SW480 (cell line): ENCODE measurements around the gene CACNA1D.
A peak's percentile ranks its signal among the peaks of the same experiment; 100 is the strongest.
"Not testable (repeated sequence)": the region's sequence is repeated elsewhere in the genome, so short reads cannot be mapped to it uniquely, and the experiment has no call there.

ENCODE experiments used
- DNase-seq: peaks from one replicate; pipeline ENCODE4 v3.0.0-alpha.2; 2016; ENCODE audit warnings: low spot score

Gene CACNA1D

GRCh38 chr3:53616971-53617892 is 122.8 kb downstream of the CACNA1D start:
- no peak for DNase-seq

- no peak for DNase-seq
These were observed 123.6 kb downstream of the CACNA1D start for GRCh38 chr3:53617893-53618523.

- DNase-seq, result no peak
These were observed 124.1 kb downstream of the CACNA1D start for GRCh38 chr3:53618524-53618906.

- peak; percentile 36 for DNase-seq
These were observed 124.5 kb downstream of the CACNA1D start for GRCh38 chr3:53618936-53619335.

- DNase-seq, result no peak
These were observed 129.8 kb downstream of the CACNA1D start for GRCh38 chr3:53624061-53624857.

- DNase-seq, result no peak
These were observed 132.5 kb downstream of the CACNA1D start for GRCh38 chr3:53626876-53627275.

GRCh38 chr3:53628536-53629401 is 134.4 kb downstream of the CACNA1D start:
- no peak for DNase-seq

- DNase-seq, result no peak
These were observed 135.0 kb downstream of the CACNA1D start for GRCh38 chr3:53629402-53629723.

- DNase-seq, result peak; percentile 66
These were observed 136.1 kb downstream of the CACNA1D start for GRCh38 chr3:53630547-53630946.

GRCh38 chr3:53633197-53633787 is 138.9 kb downstream of the CACNA1D start:
- no peak for DNase-seq

- no peak for DNase-seq
These were observed 140.6 kb downstream of the CACNA1D start for GRCh38 chr3:53635041-53635440.

GRCh38 chr3:53638806-53639205 is 144.4 kb downstream of the CACNA1D start:
- DNase-seq, result not testable (repeated sequence)

GRCh38 chr3:53641397-53641796 is 147.0 kb downstream of the CACNA1D start:
- DNase-seq, result no peak

- no peak for DNase-seq
These were observed 147.8 kb downstream of the CACNA1D start for GRCh38 chr3:53642211-53642610.

- no peak for DNase-seq
These were observed 149.3 kb downstream of the CACNA1D start for GRCh38 chr3:53643757-53644156.

- DNase-seq, result no peak
These were observed 151.3 kb downstream of the CACNA1D start for GRCh38 chr3:53645754-53646153.

- no peak for DNase-seq
These were observed 152.3 kb downstream of the CACNA1D start for GRCh38 chr3:53646723-53647122.

- no peak for DNase-seq
These were observed 155.4 kb downstream of the CACNA1D start for GRCh38 chr3:53649816-53650215.

GRCh38 chr3:53650424-53650823 is 156.0 kb downstream of the CACNA1D start:
- no peak for DNase-seq

GRCh38 chr3:53650928-53651661 is 156.7 kb downstream of the CACNA1D start:
- no peak for DNase-seq

GRCh38 chr3:53651927-53652326 is 157.5 kb downstream of the CACNA1D start:
- no peak for DNase-seq
